IMR-90 (cell line): ENCODE measurements around the gene SLC25A12.

Source experiments
- BHLHE40 ChIP-seq: fragments of 150-350 bp; IDR thresholded peaks from 2 replicates; pipeline ENCODE4 v1.6.1; 2016; ENCODE audit warnings: mild to moderate bottlenecking, low read depth, low read length
- CEBPB ChIP-seq: IDR thresholded peaks from 2 replicates; pipeline ENCODE4 v1.6.1; 2012; ENCODE audit warnings: low read depth, low read length, improper control_type of control experiment
- CHD1 ChIP-seq: IDR thresholded peaks from 2 replicates; pipeline ENCODE4 v1.6.1; 2012; ENCODE audit warnings: low read depth, low read length, improper control_type of control experiment
- ELK1 ChIP-seq: fragments of 150-350 bp; IDR thresholded peaks from 2 replicates; pipeline ENCODE4 v1.6.1; 2016; ENCODE audit warnings: low read depth, mild to moderate bottlenecking, low read length, moderate library complexity, borderline replicate concordance
- FOS ChIP-seq: fragments of 150-350 bp; IDR thresholded peaks from 2 replicates; pipeline ENCODE4 v1.6.1; 2016; ENCODE audit warnings: low read depth, low read length
- MAFK ChIP-seq: IDR thresholded peaks from 2 replicates; pipeline ENCODE4 v1.6.1; 2012; ENCODE audit warnings: low read depth, low read length, improper control_type of control experiment
- MXI1 ChIP-seq: IDR thresholded peaks from 2 replicates; pipeline ENCODE4 v1.6.1; 2012; ENCODE audit warnings: low read depth, mild to moderate bottlenecking, low read length, moderate library complexity, borderline replicate concordance
- NFE2L2 ChIP-seq: fragments of 150-350 bp; IDR thresholded peaks from 2 replicates; pipeline ENCODE4 v1.6.1; 2016; ENCODE audit warnings: low read depth, mild to moderate bottlenecking, low read length
- POLR2A ChIP-seq: IDR thresholded peaks from 2 replicates; pipeline ENCODE4 v1.6.1; 2012; ENCODE audit warnings: mild to moderate bottlenecking, low read depth, low read length
- RAD21 ChIP-seq: IDR thresholded peaks from 2 replicates; pipeline ENCODE4 v1.6.1; 2012; ENCODE audit warnings: low read length, improper control_type of control experiment
- RCOR1 ChIP-seq: IDR thresholded peaks from 2 replicates; pipeline ENCODE4 v1.6.1; 2012; ENCODE audit warnings: mild to moderate bottlenecking, low read length, improper control_type of control experiment; ENCODE audit not compliant: insufficient replicate concordance
- SMC3 ChIP-seq: fragments of 150-350 bp; IDR thresholded peaks from 2 replicates; pipeline ENCODE4 v1.6.1; 2016; ENCODE audit warnings: low read depth, mild to moderate bottlenecking, antibody characterized with exemption, low read length, moderate library complexity
- USF2 ChIP-seq: fragments of 150-350 bp; IDR thresholded peaks from 2 replicates; pipeline ENCODE4 v1.6.1; 2017; ENCODE audit warnings: mild to moderate bottlenecking, antibody characterized with exemption, low read length, low read depth
- TF ChIP-seq, protein P1 (sequence below): conservative IDR thresholded peaks from 2 replicates; pipeline ENCODE4 v1.5.1; 2012; ENCODE audit warnings: mild to moderate bottlenecking, low read depth, low read length, improper control_type of control experiment

DNA sequence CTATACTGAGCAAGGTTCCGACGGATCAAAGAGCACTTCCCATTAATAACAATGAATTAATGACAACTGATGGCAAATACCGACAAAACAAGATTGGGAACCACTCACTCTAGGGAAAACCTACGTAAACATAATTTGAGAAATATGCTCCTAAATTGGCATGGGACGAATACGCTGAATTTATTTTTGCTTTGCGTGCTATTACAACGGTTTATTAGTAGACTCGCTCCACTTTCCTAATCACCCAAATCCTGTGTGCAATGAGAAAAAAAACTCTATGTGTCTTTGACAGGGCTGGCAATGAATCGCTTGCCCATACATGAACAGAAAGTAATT lies 536 bp upstream of the SLC25A12 start:
- TF ChIP-seq POLR2A (no peak), ELK1 (no peak), USF2 (no peak), RAD21 (no peak), CEBPB (no peak), MAFK (no peak), NFE2L2 (no peak), FOS (no peak), CHD1 (no peak), SMC3 (no peak), RCOR1 (no peak), MXI1 (no peak), BHLHE40 (no peak)
- TF ChIP-seq, protein P1, sequence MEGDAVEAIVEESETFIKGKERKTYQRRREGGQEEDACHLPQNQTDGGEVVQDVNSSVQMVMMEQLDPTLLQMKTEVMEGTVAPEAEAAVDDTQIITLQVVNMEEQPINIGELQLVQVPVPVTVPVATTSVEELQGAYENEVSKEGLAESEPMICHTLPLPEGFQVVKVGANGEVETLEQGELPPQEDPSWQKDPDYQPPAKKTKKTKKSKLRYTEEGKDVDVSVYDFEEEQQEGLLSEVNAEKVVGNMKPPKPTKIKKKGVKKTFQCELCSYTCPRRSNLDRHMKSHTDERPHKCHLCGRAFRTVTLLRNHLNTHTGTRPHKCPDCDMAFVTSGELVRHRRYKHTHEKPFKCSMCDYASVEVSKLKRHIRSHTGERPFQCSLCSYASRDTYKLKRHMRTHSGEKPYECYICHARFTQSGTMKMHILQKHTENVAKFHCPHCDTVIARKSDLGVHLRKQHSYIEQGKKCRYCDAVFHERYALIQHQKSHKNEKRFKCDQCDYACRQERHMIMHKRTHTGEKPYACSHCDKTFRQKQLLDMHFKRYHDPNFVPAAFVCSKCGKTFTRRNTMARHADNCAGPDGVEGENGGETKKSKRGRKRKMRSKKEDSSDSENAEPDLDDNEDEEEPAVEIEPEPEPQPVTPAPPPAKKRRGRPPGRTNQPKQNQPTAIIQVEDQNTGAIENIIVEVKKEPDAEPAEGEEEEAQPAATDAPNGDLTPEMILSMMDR = no peak
